ENCODE data around the gene CYFIP1.

CYFIP1 gene

GRCh38 chr15:22967084-22967770, 12.9 kb downstream of the CYFIP1 start:
- no peak for DNase-seq

- DNase-seq: no peak
Measured at GRCh38 chr15:22966321-22967083, 13.7 kb downstream of the CYFIP1 start.

GRCh38 chr15:22963641-22964040, 16.5 kb downstream of the CYFIP1 start:
- DNase-seq: no peak

GRCh38 chr15:22962611-22963010, 17.6 kb downstream of the CYFIP1 start:
- DNase-seq: no peak

- no peak for DNase-seq
Measured at GRCh38 chr15:22961762-22962161, 18.4 kb downstream of the CYFIP1 start.

GRCh38 chr15:22960556-22960955, 19.6 kb downstream of the CYFIP1 start:
- no peak for DNase-seq

GRCh38 chr15:22960126-22960525, 20.0 kb downstream of the CYFIP1 start:
- no peak for DNase-seq

- DNase-seq: no peak
Measured at GRCh38 chr15:22959321-22960101, 20.7 kb downstream of the CYFIP1 start.

- no peak for DNase-seq
Measured at GRCh38 chr15:22958487-22959280, 21.5 kb downstream of the CYFIP1 start.

- no peak for DNase-seq
Measured at GRCh38 chr15:22956978-22957260, 23.2 kb downstream of the CYFIP1 start.

GRCh38 chr15:22956257-22956977, 23.8 kb downstream of the CYFIP1 start:
- DNase-seq: no peak

- no peak for DNase-seq
Measured at GRCh38 chr15:22955544-22956119, 24.5 kb downstream of the CYFIP1 start.

GRCh38 chr15:22954798-22955543, 25.2 kb downstream of the CYFIP1 start:
- no peak for DNase-seq

GRCh38 chr15:22954326-22954725, 25.8 kb downstream of the CYFIP1 start:
- no peak for DNase-seq

- DNase-seq: no peak
Measured at GRCh38 chr15:22952796-22953579, 27.2 kb downstream of the CYFIP1 start.

GRCh38 chr15:22951381-22952280, 28.5 kb downstream of the CYFIP1 start:
- DNase-seq: no peak

- no peak for DNase-seq
Measured at GRCh38 chr15:22951031-22951380, 29.2 kb downstream of the CYFIP1 start.

- DNase-seq: no peak
Measured at GRCh38 chr15:22950256-22950990, 29.7 kb downstream of the CYFIP1 start.

GRCh38 chr15:22949074-22949547, 31.1 kb downstream of the CYFIP1 start:
- peak; percentile 51 for DNase-seq
